NCI-H748 (cell line): Measurements from ENCODE around the gene CASP7.
"Not testable (repeated sequence)": the region's sequence is repeated elsewhere in the genome, so short reads cannot be mapped to it uniquely, and the experiment has no call there.

Experiments used
- DNase-seq: peaks from one replicate; lab custom pipeline; 2025; ENCODE audit not compliant: unreplicated experiment; lab: John Stamatoyannopoulos, UW

CASP7 gene

GRCh38 chr10:113679463-113680189, at the start of gene CASP7:
Gene CASP7, plus strand, starts transcription at chr10:113679912. Its CDS starts 17,582 bp downstream, at chr10:113697494.
- peak; percentile 82 for DNase-seq

- DNase-seq: no peak
Observed at GRCh38 chr10:113630929-113631533, 48.7 kb upstream of the CASP7 start.

GRCh38 chr10:113631684-113632367, 47.9 kb upstream of the CASP7 start:
- DNase-seq: no peak

GRCh38 chr10:113639966-113640365, 39.7 kb upstream of the CASP7 start:
- DNase-seq: no peak

GRCh38 chr10:113641702-113642101, 38.0 kb upstream of the CASP7 start:
- DNase-seq: no peak

- no peak for DNase-seq
Observed at GRCh38 chr10:113643183-113643582, 36.5 kb upstream of the CASP7 start.

DNA sequence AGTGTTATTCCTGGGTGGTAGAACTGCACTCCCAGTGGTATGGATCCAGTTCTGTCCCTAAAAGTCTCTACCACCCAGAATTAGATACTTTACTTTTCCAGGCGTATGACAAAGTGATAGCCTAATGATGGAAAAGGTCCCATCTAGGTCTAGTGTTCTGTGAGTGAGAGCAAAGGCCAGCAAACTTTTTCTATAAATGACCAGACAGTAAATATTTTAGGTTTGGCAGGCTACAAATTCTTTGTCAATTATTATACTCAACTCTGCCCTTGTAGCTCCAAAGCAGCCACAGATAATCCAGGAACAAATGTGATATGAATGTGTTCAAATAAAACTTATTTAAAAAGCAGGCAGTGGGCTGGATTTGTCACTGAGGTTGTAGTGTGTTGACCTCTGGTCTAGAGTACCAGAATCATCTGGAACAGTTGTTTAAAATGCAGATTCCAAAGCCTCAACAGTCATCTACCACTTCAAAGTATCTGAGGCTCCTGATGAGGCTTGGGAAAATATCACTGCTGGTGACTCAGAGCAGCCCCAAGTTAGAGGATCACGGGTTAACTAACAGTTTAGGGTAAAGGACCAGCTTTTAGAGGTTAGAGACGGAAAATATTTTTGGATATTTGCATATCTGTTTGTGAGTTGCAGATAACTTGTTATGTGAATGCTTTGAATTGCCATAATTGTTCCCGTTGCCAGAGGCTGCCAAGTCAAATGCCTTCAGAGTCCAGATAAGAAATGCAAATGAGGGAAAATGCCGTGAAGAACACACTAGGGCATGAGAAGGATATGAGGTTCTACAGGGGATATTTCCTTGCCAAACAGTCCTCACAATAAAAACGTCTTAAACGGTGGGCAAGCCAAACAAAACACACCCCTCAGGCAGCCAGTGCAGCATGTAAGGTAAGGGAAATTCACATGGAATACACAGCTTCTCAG, 35.3 kb upstream of the CASP7 start:
- no peak for DNase-seq

- DNase-seq: no peak
Observed at GRCh38 chr10:113646336-113647201, 33.1 kb upstream of the CASP7 start.

DNA sequence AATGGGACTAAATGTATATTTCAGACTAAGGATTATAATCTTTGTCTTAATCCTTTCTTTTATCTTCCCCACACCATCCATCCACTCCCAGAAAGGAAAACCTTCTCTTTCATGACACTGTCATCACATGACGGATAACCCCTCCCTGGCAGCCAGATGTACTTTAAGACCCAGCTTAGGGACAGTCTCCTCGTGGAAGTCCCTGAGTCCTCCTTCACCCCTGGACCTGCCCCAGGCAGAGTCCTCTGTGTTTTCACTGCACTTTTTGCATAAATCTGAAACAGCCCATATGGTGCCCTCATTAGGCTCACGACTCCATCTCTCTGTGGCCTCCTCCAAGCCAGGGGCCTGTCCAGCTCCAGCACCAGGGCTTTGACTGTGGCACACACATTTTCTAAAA, 31.9 kb upstream of the CASP7 start:
- no peak for DNase-seq

GRCh38 chr10:113648478-113648877, 31.2 kb upstream of the CASP7 start:
- no peak for DNase-seq

DNA sequence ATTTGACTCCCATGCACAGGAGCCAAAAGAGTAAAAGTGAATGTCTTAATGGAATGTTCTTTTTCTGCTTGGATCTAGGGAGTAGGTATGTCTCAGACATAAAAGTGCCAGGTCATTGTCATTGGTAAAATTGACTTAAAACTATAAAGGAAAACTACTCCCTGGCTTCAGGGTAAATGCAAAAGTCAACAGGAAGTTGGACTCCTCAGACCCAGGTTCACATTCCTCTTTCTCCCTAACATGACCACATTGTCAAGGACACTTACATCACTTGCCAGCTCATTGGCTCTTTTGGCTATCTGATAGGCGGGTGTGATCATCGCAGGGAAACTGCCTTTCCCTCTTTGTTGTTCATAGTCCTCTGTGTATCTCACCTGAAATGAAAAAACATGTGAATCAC, 29.5 kb upstream of the CASP7 start:
- DNase-seq: no peak

GRCh38 chr10:113651021-113651420, 28.7 kb upstream of the CASP7 start:
- no peak for DNase-seq

GRCh38 chr10:113651898-113652297, 27.8 kb upstream of the CASP7 start:
- no peak for DNase-seq

DNA sequence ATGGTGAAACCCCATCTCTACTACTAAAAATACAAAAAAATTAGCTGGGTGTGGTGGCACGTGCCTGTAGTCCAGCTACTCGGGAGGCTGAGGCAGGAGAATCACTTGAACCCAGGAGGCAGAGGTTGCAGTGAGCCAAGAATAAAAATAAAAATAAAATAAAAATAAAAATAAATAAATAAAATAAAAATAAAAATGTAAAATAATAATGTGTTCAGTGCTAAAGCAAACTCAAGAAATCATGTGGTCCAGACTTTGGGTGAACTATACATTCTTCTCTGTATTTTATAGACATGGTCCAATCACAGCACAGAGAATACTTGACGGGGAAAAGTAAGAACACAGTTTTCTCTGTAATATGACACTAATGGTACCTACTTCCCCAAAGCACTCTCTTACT, 27.3 kb upstream of the CASP7 start:
- not testable (repeated sequence) for DNase-seq

GRCh38 chr10:113656896-113657295, 22.8 kb upstream of the CASP7 start:
- no peak for DNase-seq

DNA sequence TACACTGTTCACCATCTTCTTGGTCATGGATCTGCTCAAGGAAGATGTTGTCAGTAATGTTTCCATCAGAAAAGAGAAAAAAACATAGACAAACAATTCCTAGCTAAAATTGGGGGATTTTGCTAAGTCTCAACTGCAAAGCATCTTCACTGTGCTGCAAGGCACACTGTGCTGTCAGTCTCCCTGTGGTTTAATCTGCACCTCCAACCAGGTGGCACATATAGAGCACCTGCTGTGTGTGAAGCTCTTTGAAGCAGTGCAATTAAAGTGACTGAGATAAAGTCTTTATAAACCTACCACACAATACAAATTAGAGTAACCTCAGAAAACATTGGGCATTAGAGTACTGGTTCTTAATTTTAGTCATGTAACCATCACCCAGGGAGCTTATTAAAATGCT, 22.2 kb upstream of the CASP7 start:
- DNase-seq: no peak

- no peak for DNase-seq
Observed at GRCh38 chr10:113661332-113661731, 18.4 kb upstream of the CASP7 start.

GRCh38 chr10:113663142-113663541, 16.6 kb upstream of the CASP7 start:
- no peak for DNase-seq

- no peak for DNase-seq
Observed at GRCh38 chr10:113663908-113664307, 15.8 kb upstream of the CASP7 start, which contains the start of gene NRAP. Gene NRAP, minus strand, starts transcription at chr10:113664041. Its CDS starts 159 bp downstream, at chr10:113663882.

GRCh38 chr10:113665352-113665751, 14.4 kb upstream of the CASP7 start:
- no peak for DNase-seq
